DOHH2 (cell line): Measurements from ENCODE around the gene RABGAP1L.

Source experiments
- EZH2phosphoT487 ChIP-seq: fragments of 200-600 bp; sonication (generic); IDR thresholded peaks from 2 replicates; pipeline ENCODE4 v1.6.1; 2017; ENCODE audit warnings: borderline replicate concordance, mild to moderate bottlenecking, antibody characterized with exemption, low read length, moderate library complexity, mixed read lengths
- TF ChIP-seq, protein P1 (sequence below): fragments of 200-600 bp; sonication (generic); IDR thresholded peaks from one replicate; pipeline ENCODE4 v1.5.1; 2014; ENCODE audit warnings: antibody characterized with exemption, mild to moderate bottlenecking, low read depth, low read length; ENCODE audit not compliant: poor library complexity, severe bottlenecking

GRCh38 chr1:174211486-174211885 lies 52.2 kb downstream of the RABGAP1L start:
- TF ChIP-seq, protein P1, sequence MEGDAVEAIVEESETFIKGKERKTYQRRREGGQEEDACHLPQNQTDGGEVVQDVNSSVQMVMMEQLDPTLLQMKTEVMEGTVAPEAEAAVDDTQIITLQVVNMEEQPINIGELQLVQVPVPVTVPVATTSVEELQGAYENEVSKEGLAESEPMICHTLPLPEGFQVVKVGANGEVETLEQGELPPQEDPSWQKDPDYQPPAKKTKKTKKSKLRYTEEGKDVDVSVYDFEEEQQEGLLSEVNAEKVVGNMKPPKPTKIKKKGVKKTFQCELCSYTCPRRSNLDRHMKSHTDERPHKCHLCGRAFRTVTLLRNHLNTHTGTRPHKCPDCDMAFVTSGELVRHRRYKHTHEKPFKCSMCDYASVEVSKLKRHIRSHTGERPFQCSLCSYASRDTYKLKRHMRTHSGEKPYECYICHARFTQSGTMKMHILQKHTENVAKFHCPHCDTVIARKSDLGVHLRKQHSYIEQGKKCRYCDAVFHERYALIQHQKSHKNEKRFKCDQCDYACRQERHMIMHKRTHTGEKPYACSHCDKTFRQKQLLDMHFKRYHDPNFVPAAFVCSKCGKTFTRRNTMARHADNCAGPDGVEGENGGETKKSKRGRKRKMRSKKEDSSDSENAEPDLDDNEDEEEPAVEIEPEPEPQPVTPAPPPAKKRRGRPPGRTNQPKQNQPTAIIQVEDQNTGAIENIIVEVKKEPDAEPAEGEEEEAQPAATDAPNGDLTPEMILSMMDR = no peak
- no peak for TF ChIP-seq EZH2phosphoT487
